ENCODE data around the gene MGAT5.

MGAT5 gene

DNA sequence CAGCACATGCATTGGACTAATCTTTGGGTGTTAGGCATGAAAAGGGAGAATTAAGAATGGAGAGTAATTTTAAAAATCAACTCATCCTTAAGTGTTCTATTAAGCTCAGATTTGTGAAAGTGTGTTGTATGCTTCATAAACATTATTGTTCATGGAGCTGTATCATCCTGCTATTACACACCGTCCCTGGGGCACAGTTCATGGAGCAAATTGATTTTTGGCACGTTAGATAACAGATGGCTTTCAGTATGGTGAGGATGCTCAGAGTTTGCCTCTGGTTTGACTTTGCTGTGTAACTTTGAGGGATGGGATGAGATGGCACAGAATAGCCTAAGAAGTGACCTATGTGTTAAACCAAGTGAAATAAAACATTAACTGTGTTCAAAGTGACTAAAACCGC lies 97.1 kb downstream of the MGAT5 start:
- DNase-seq: no peak
- in situ Hi-C loops (cut with HindIII; ENCODE audit: low pct_ligation_motif_present, low sequenced_read_pairs): no loop called here
- no peak overlapping the region for H3K4me3 ChIP-seq (ENCODE audit: low read depth, low read length)
- no peaks in the 10 kb centered on the region for H3K27me3 ChIP-seq (replicated peaks)
- H3K27ac ChIP-seq: no peak overlapping the region
- TF ChIP-seq CTCF (IDR thresholded peaks at IDR 0.05; ENCODE audit: low read depth, low read length, missing control alignments): no peak
- no peaks in the 10 kb centered on the region for H3K36me3 ChIP-seq (replicated peaks)

GRCh38 chr2:134351899-134352298 lies 98.0 kb downstream of the MGAT5 start:
- no peak for DNase-seq
- no peak overlapping the region for H3K27ac ChIP-seq
- in situ Hi-C loops (cut with HindIII; ENCODE audit: low pct_ligation_motif_present, low sequenced_read_pairs): no loop called here
- H3K36me3 ChIP-seq (replicated peaks): no peaks in the 10 kb centered on the region
- TF ChIP-seq CTCF (IDR thresholded peaks at IDR 0.05; ENCODE audit: low read depth, low read length, missing control alignments): no peak
- H3K27me3 ChIP-seq (replicated peaks): no peaks in the 10 kb centered on the region
- no peak overlapping the region for H3K4me3 ChIP-seq (ENCODE audit: low read depth, low read length)

GRCh38 chr2:134352844-134353243 lies 99.0 kb downstream of the MGAT5 start:
- Histone ChIP-seq H3K4me3 (ENCODE audit: low read depth, low read length) (no peak overlapping the region), H3K27ac (no peak overlapping the region), H3K27me3 (replicated peaks) (no peaks in the 10 kb centered on the region), H3K36me3 (replicated peaks) (no peaks in the 10 kb centered on the region)
- in situ Hi-C loops (cut with HindIII; ENCODE audit: low pct_ligation_motif_present, low sequenced_read_pairs): no loop called here
- no peak for DNase-seq
- TF ChIP-seq CTCF (IDR thresholded peaks at IDR 0.05; ENCODE audit: low read depth, low read length, missing control alignments): no peak

- Histone ChIP-seq H3K36me3 (replicated peaks) (no peaks in the 10 kb centered on the region), H3K27ac (no peak overlapping the region), H3K27me3 (replicated peaks) (no peaks in the 10 kb centered on the region), H3K4me3 (ENCODE audit: low read depth, low read length) (no peak overlapping the region)
- no peak for TF ChIP-seq CTCF (IDR thresholded peaks at IDR 0.05; ENCODE audit: low read depth, low read length, missing control alignments)
- no peak for DNase-seq
- in situ Hi-C loops (cut with HindIII; ENCODE audit: low pct_ligation_motif_present, low sequenced_read_pairs): no loop called here
Observed at GRCh38 chr2:134354611-134355010, 100.7 kb downstream of the MGAT5 start.

DNA sequence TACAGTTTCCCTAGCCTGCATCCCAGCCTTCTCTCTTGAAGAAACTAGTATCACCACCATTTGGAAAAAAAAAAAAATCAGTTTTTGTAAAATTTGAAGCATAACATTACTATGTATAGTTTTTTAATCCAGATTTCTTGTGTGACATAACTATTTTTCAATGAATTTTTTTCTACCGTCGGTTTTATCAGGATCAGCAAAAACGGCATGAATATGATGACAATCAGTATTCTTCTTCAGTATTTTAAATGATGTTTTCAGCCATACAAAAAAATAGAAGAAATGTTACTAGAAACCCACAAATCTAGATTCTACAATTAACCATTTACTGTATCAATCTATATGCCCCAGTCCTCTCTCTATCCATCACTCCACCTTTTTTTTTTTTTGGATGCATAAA lies 103.9 kb downstream of the MGAT5 start:
- Histone ChIP-seq H3K27me3 (replicated peaks) (no peaks in the 10 kb centered on the region), H3K27ac (no peak overlapping the region), H3K4me3 (ENCODE audit: low read depth, low read length) (no peak overlapping the region), H3K36me3 (replicated peaks) (peaks cover 4% of the 10 kb centered on the region)
- DNase-seq: no peak
- in situ Hi-C loops (cut with HindIII; ENCODE audit: low pct_ligation_motif_present, low sequenced_read_pairs): no loop called here
- TF ChIP-seq CTCF (IDR thresholded peaks at IDR 0.05; ENCODE audit: low read depth, low read length, missing control alignments): no peak

- in situ Hi-C loops (cut with HindIII; ENCODE audit: low pct_ligation_motif_present, low sequenced_read_pairs): no loop called here
- Histone ChIP-seq H3K36me3 (replicated peaks) (peaks cover 4% of the 10 kb centered on the region), H3K4me3 (ENCODE audit: low read depth, low read length) (no peak overlapping the region), H3K27ac (no peak overlapping the region), H3K27me3 (replicated peaks) (no peaks in the 10 kb centered on the region)
- DNase-seq: no peak
- TF ChIP-seq CTCF (IDR thresholded peaks at IDR 0.05; ENCODE audit: low read depth, low read length, missing control alignments): no peak
Observed at GRCh38 chr2:134359367-134360081, 105.7 kb downstream of the MGAT5 start.

Data from brain microvascular endothelial cell (primary cell).